ENCODE measurements around the gene TRIM3. TPM values are rescaled to one million over a fixed set of nuclear protein-coding genes. Genes with fewer than 3 reads are reported as not detected.

Gene TRIM3
- total and polyA plus RNA-seq, 2 donors (not counting 1 experiment from before 2014, with no cell fraction given) = 11.4 to 20.1 TPM

- TF ChIP-seq CTCF (IDR thresholded peaks at IDR 0.05) (no peak), EZH2 (IDR thresholded peaks at IDR 0.05; ENCODE audit: borderline replicate concordance, insufficient read depth, low read depth, low read length, poor library complexity, severe bottlenecking) (no peak)
- Mint-ChIP-seq H3K27ac (no peak overlapping the region), H3K4me1 (peaks cover 12% of the 10 kb centered on the region), H3K27me3 (no peaks in the 10 kb centered on the region), H3K4me3 (no peak overlapping the region), H3K9me3 (ENCODE audit: insufficient read depth) (no peaks in the 10 kb centered on the region)
- Histone ChIP-seq H3K4me2 (replicated peaks; ENCODE audit: low read depth, low read length, poor library complexity, severe bottlenecking) (no peak overlapping the region), H3K9ac (ENCODE audit: low read length) (no peak overlapping the region), H3K4me1 (ENCODE audit: control insufficient read depth in 2 of 2, insufficient read depth in 2 of 2, low read length in 2 of 2) (peaks cover 16 to 23% of the 10 kb centered on the region in 2 donors), H3K79me2 (ENCODE audit: control insufficient read depth, insufficient read depth, low read length) (no peaks in the 10 kb centered on the region), H3K27me3 (replicated peaks in 1 of 4; ENCODE audit: control extremely low read depth in 1 of 4, control insufficient read depth in 3 of 4, insufficient read depth in 4 of 4, low read length in 3 of 4) (no peaks in the 10 kb centered on the region), H3K36me3 (replicated peaks in 1 of 2; ENCODE audit: control extremely low read depth in 1 of 2, control insufficient read depth in 1 of 2, extremely low read depth in 1 of 2, insufficient read depth in 2 of 2, low read length in 1 of 2) (no peaks in the 10 kb centered on the region), H3K27ac (ENCODE audit: low read length in 2 of 2) (no peak overlapping the region), H2AFZ (ENCODE audit: insufficient read depth, low read depth, low read length, poor library complexity, severe bottlenecking) (no peak overlapping the region), H3K4me3 (ENCODE audit: control extremely low read depth in 1 of 5, extremely low read depth in 1 of 5, insufficient read depth in 1 of 5, low read depth in 2 of 5, low read length in 4 of 5) (no peak overlapping the region), H3K9me3 (ENCODE audit: control extremely low read depth in 1 of 3, control insufficient read depth in 2 of 3, insufficient read depth in 1 of 3, low read length in 2 of 3) (no peaks in the 10 kb centered on the region), H4K20me1 (ENCODE audit: control insufficient read depth, insufficient read depth, low read length, poor library complexity, severe bottlenecking) (no peaks in the 10 kb centered on the region)
- intact Hi-C loops (cut with micrococcal nuclease) = no loop called here
- ChIA-PET CTCF (interaction anchor here (1.7 to 2.6 kb wide), 3 partner anchors 9 to 55 kb away, joined by 8 to 12 read pairs (median 9); no protein-coding TSS in a partner anchor), POLR2A (no interaction called here)
- ATAC-seq (ENCODE audit: low read depth) (no peak), DNase-seq (no peak)
- no CpG with 5 or more reads among the region's 5 CpGs for WGBS (ENCODE audit: insufficient coverage)
Measured at GRCh38 chr11:6433998-6434660, 39.6 kb downstream of the TRIM3 start.

GRCh38 chr11:6431861-6432260 lies 41.9 kb downstream of the TRIM3 start:
- Histone ChIP-seq H3K27me3 (replicated peaks in 1 of 4; ENCODE audit: control extremely low read depth in 1 of 4, control insufficient read depth in 3 of 4, insufficient read depth in 4 of 4, low read length in 3 of 4) (no peaks in the 10 kb centered on the region), H3K9me3 (ENCODE audit: control extremely low read depth in 1 of 3, control insufficient read depth in 2 of 3, insufficient read depth in 1 of 3, low read length in 2 of 3) (no peaks in the 10 kb centered on the region), H3K4me3 (ENCODE audit: control extremely low read depth in 1 of 5, extremely low read depth in 1 of 5, insufficient read depth in 1 of 5, low read depth in 2 of 5, low read length in 4 of 5) (no peak overlapping the region), H3K4me2 (replicated peaks; ENCODE audit: low read depth, low read length, poor library complexity, severe bottlenecking) (no peak overlapping the region), H3K36me3 (replicated peaks in 1 of 2; ENCODE audit: control extremely low read depth in 1 of 2, control insufficient read depth in 1 of 2, extremely low read depth in 1 of 2, insufficient read depth in 2 of 2, low read length in 1 of 2) (no peaks in the 10 kb centered on the region), H3K4me1 (ENCODE audit: control insufficient read depth in 2 of 2, insufficient read depth in 2 of 2, low read length in 2 of 2) (peaks cover 7 to 11% of the 10 kb centered on the region in 2 donors), H3K9ac (ENCODE audit: low read length) (no peak overlapping the region), H3K79me2 (ENCODE audit: control insufficient read depth, insufficient read depth, low read length) (no peaks in the 10 kb centered on the region), H3K27ac (ENCODE audit: low read length in 2 of 2) (no peak overlapping the region), H4K20me1 (ENCODE audit: control insufficient read depth, insufficient read depth, low read length, poor library complexity, severe bottlenecking) (no peaks in the 10 kb centered on the region), H2AFZ (ENCODE audit: insufficient read depth, low read depth, low read length, poor library complexity, severe bottlenecking) (no peak overlapping the region)
- ChIA-PET POLR2A (no interaction called here), CTCF (interaction anchor here (3.2 kb wide), 1 partner anchor 53 kb away, joined by 17 read pairs; no protein-coding TSS in a partner anchor)
- Mint-ChIP-seq H3K9me3 (ENCODE audit: insufficient read depth) (no peaks in the 10 kb centered on the region), H3K4me3 (no peak overlapping the region), H3K4me1 (peaks cover 12% of the 10 kb centered on the region), H3K27me3 (no peaks in the 10 kb centered on the region), H3K27ac (no peak overlapping the region)
- ATAC-seq (ENCODE audit: low read depth) = no peak
- intact Hi-C loops (cut with micrococcal nuclease) = no loop called here
- TF ChIP-seq EZH2 (IDR thresholded peaks at IDR 0.05; ENCODE audit: borderline replicate concordance, insufficient read depth, low read depth, low read length, poor library complexity, severe bottlenecking) (no peak), CTCF (IDR thresholded peaks at IDR 0.05) (no peak)
- WGBS (ENCODE audit: insufficient coverage) = 91% methylated on average over 3 of the region's 3 CpGs
- DNase-seq = no peak
